SJCRH30 (cell line): ENCODE results near the gene CD163L1. TPM values are rescaled to one million over a fixed set of nuclear protein-coding genes. Genes with fewer than 3 reads are reported as not detected.

Experiments
- DNase-seq, 2 experiments: peaks; one replicate each; pipeline ENCODE4 v3.0.0-alpha.2; 2015 to 2020
- H3K27ac ChIP-seq: fragments of 250-450 bp; sonication (Bioruptor Pico); 2 replicates; pipeline ENCODE4 v1.5.1; 2020; ENCODE audit warnings: mild to moderate bottlenecking, moderate library complexity
- H3K27me3 ChIP-seq: fragments of 250-450 bp; sonication (Bioruptor Pico); 2 replicates; pipeline ENCODE4 v1.5.1; 2020; ENCODE audit warnings: mild to moderate bottlenecking, moderate library complexity
- H3K36me3 ChIP-seq: fragments of 250-450 bp; sonication (Bioruptor Pico); 2 replicates; pipeline ENCODE4 v1.5.1; 2020; ENCODE audit warnings: mild to moderate bottlenecking, moderate library complexity
- H3K4me1 ChIP-seq: fragments of 250-450 bp; sonication (Bioruptor Pico); 2 replicates; pipeline ENCODE4 v1.5.1; 2020; ENCODE audit warnings: mild to moderate bottlenecking, moderate library complexity
- H3K4me3 ChIP-seq: fragments of 250-450 bp; sonication (Bioruptor Pico); 2 replicates; pipeline ENCODE4 v1.5.1; 2020; ENCODE audit warnings: mild to moderate bottlenecking, moderate library complexity
- H3K9me3 ChIP-seq: fragments of 250-450 bp; sonication (Bioruptor Pico); replicated peaks from 2 replicates; pipeline ENCODE4 v1.5.1; 2020; ENCODE audit warnings: mild to moderate bottlenecking, moderate library complexity
- total RNA-seq: library from RNA; depleted of rRNA; stranded (reverse); fragments of >200 nt; shearing (Covaris generic); gene quantifications from 2 replicates; pipeline ENCODE4 v1.2.3, GENCODE V29; 2014; rRNA removed

CD163L1 gene
- total RNA-seq, 1 experiment from 2014 or later, result 11.4 TPM

- Histone ChIP-seq H3K27ac (no peak overlapping the region), H3K27me3 (no peaks in the 10 kb centered on the region), H3K9me3 (no peaks in the 10 kb centered on the region), H3K4me3 (no peak overlapping the region), H3K4me1 (no peaks in the 10 kb centered on the region), H3K36me3 (no peaks in the 10 kb centered on the region)
- DNase-seq, result no peak
Observed at GRCh38 chr12:7324176-7324575, 119.8 kb downstream of the CD163L1 start.

- H3K27me3 ChIP-seq, result no peaks in the 10 kb centered on the region
- H3K36me3 ChIP-seq, result no peaks in the 10 kb centered on the region
- H3K9me3 ChIP-seq, result no peaks in the 10 kb centered on the region
- H3K4me3 ChIP-seq, result no peak overlapping the region
- no peak for DNase-seq
- H3K4me1 ChIP-seq, result no peaks in the 10 kb centered on the region
- H3K27ac ChIP-seq, result no peak overlapping the region
Observed at GRCh38 chr12:7322599-7322998, 121.4 kb downstream of the CD163L1 start.

GRCh38 chr12:7321624-7322023 is 122.3 kb downstream of the CD163L1 start:
- no peak for DNase-seq
- Histone ChIP-seq H3K9me3 (no peaks in the 10 kb centered on the region), H3K4me3 (no peak overlapping the region), H3K27me3 (no peaks in the 10 kb centered on the region), H3K4me1 (no peaks in the 10 kb centered on the region), H3K27ac (no peak overlapping the region), H3K36me3 (no peaks in the 10 kb centered on the region)

DNA sequence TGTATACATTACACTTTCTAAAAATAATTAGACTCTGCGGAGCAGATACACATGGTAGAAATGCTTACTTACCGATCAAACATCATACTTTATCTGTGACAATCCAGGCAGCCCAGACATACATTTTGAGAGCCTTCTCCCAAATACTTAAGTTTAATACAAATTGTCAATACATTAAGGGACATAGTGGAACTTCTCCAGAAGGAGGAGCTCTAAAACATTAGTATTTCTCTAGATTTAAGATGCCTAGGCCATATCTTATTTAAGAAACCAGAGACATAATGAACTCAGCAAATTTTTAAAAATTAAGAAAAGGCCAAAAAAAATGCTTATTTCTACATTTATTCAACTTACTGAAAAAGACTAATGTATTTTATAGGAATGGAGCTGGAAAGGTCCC is 124.0 kb downstream of the CD163L1 start:
- no peak for DNase-seq
- H3K9me3 ChIP-seq, result no peaks in the 10 kb centered on the region
- no peaks in the 10 kb centered on the region for H3K27me3 ChIP-seq

DNA sequence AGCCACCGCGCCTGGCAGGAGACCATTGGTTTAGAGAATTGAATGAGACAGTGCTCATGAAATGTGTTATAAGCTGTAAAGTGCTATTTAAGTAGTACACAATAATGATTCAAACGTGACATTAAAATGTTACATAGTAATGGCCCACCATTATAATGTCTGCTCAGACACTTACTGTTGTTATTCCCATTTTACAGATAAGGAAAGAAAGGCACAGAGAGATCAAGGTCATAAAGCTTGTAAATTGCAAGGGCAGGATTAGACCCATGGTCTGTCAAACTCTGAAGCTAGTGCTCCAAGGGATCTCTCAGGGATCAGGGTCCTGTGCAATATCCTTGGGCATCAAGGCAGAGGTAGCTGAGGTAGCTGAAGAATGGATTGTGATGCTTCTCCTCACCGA is 133.9 kb downstream of the CD163L1 start:
- Histone ChIP-seq H3K27ac (no peak overlapping the region), H3K4me3 (no peak overlapping the region), H3K36me3 (no peaks in the 10 kb centered on the region), H3K27me3 (no peaks in the 10 kb centered on the region), H3K4me1 (no peaks in the 10 kb centered on the region), H3K9me3 (no peaks in the 10 kb centered on the region)
- no peak for DNase-seq

More for the DNA sequence above, 124.0 kb downstream of the CD163L1 start:
- Histone ChIP-seq H3K4me1 (no peaks in the 10 kb centered on the region), H3K36me3 (no peaks in the 10 kb centered on the region), H3K27ac (no peak overlapping the region), H3K4me3 (no peak overlapping the region)

Other genes starting within 250 kb of the CD163L1 start
- not detected in 2 replicates for gene ACSM4, start 140.1 kb downstream of the CD163L1 start, total RNA-seq
- not detected in 2 replicates for gene CD163, start 59.6 kb upstream of the CD163L1 start, total RNA-seq
- gene APOBEC1, start 221.8 kb upstream of the CD163L1 start, total RNA-seq, result not detected in 2 replicates